GM12865 (cell line): Measurements from ENCODE around the gene SIVA1.

ENCODE experiments used
- DNase-seq: peaks from one replicate; pipeline ENCODE4 v3.0.0; 2010; ENCODE audit warnings: low read depth
- H3K4me3 ChIP-seq: 2 replicates; pipeline ENCODE4 v1.5.1; 2011; ENCODE audit warnings: mild to moderate bottlenecking, low read depth, low read length, control low read depth
- TF ChIP-seq, protein P1 (sequence below): IDR thresholded peaks from 2 replicates; pipeline ENCODE4 v1.5.1; 2011; ENCODE audit warnings: low read length, control low read depth, low read depth, inconsistent platforms; ENCODE audit not compliant: insufficient read depth; ENCODE audit errors: missing control alignments

The SIVA1 gene, protein sequence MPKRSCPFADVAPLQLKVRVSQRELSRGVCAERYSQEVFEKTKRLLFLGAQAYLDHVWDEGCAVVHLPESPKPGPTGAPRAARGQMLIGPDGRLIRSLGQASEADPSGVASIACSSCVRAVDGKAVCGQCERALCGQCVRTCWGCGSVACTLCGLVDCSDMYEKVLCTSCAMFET

DNA sequence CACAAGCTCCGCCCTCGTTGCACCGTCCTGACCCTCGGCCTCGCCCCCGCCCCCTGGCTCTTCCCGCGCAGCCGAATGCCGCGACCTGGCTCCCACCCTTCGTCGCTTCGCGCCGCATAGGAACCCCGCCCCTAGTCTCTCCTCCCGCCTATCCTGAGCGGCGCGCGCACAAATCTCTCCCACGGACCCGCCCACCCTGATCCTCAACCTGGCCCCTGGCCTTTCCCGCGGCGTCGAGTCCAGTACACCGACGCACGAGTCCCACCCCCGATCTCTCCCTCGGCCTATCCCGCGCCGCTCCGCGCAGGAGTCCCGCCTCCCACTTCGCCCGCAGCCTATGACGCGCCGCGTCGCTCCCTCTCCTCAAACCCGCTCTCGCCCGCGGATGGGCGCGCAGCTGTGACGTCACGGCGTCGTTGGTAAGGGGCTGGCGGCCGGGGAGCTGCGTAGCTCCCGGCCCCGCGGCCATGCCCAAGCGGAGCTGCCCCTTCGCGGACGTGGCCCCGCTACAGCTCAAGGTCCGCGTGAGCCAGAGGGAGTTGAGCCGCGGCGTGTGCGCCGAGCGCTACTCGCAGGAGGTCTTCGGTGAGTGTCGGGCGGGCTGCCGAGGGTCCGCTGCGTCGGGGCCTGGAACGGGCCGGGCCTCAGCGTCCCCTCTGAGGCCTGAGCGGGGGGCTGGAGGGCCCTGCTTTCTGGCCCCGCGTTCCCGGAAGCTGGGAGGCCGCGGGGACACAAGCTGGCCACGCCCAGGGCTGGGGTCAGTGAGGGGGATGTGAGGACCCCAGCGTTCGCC, at the start of gene SIVA1:
TSS of gene SIVA1 (plus strand) at position 413 of the 793 bp plus-strand sequence. CDS start at position 468, 55 bp downstream.
- TF ChIP-seq, protein P1, sequence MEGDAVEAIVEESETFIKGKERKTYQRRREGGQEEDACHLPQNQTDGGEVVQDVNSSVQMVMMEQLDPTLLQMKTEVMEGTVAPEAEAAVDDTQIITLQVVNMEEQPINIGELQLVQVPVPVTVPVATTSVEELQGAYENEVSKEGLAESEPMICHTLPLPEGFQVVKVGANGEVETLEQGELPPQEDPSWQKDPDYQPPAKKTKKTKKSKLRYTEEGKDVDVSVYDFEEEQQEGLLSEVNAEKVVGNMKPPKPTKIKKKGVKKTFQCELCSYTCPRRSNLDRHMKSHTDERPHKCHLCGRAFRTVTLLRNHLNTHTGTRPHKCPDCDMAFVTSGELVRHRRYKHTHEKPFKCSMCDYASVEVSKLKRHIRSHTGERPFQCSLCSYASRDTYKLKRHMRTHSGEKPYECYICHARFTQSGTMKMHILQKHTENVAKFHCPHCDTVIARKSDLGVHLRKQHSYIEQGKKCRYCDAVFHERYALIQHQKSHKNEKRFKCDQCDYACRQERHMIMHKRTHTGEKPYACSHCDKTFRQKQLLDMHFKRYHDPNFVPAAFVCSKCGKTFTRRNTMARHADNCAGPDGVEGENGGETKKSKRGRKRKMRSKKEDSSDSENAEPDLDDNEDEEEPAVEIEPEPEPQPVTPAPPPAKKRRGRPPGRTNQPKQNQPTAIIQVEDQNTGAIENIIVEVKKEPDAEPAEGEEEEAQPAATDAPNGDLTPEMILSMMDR: no peak
- peak within 1 kb of the TSS; percentile 71 for H3K4me3 ChIP-seq
- peak; percentile 100 for DNase-seq

DNA sequence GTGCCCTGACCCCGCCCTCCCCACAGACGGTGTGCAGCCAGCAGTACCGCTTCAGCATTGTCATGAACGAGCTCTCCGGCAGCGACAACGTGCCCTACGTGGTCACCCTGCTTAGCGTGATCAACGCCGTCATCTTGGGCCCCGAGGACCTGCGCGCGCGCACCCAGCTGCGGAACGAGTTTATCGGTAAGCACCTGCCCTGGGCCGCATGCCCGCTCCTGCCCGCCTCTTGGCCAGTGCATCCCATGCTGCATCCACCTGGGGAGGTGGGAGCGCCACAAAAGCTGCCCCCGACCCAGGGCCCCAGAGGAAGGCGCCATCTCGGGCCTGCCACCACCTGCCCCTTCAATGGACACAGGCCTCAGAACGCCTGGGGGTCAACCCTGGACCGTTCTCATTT, 49.7 kb upstream of the SIVA1 start:
- TF ChIP-seq, protein P1: no peak
- no peak overlapping the region for H3K4me3 ChIP-seq
- no peak for DNase-seq

DNA sequence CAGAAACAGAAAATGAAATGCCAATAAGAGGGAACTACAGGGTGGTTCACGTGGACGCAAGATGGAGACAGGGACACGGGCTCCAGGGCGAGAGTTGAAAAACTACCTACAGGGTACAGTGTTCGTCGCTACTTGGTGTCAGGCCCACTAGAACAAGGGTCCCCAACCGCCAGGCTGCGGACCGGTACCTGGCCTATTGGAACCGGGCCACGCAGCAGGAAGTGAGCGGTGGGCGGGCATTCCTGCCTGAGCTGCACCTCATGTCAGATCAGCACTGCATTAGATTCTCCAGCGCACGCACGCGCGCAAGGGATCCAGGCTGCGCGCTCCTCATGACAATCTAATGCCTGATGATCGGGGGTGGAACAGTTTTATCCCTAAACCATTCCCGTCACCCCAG, 48.7 kb upstream of the SIVA1 start:
- no peak for DNase-seq
- no peak overlapping the region for H3K4me3 ChIP-seq
- TF ChIP-seq, protein P1: no peak

DNA sequence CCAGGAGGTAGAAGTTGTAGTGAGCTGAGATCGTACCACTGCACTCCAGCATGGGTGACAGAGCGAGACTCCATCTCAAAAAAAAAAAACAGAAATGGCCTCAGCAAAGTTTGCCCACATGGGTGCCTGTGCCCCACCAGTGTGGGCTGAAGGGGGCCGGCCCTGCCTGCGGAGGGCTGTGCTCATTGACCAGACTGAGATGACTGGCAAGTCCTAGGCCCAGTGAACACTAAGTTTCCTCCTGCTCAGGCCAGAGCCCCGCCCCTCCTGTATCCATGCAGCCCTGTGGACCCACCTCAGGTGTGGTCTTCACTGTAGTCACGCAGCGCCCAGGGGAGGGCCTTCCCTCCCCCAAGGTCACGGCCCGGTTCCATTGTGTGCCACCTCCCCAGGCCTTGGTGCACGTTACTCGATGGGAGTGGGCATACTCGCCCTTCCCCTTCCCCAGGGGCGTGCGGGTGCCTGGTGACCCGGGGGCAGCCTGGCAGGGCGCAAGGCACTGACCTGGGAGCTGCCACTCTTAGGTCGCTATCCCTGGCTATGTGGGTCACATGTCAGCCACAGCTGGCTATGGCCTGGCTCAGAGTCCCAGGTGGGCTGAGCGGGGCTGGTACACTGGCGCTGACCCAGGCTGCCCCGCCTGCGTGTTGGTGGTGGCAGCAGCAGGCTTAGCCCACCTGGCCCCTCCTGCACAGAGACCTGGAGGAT, 47.5 kb upstream of the SIVA1 start:
- TF ChIP-seq, protein P1: no peak
- no peak for DNase-seq

DNA sequence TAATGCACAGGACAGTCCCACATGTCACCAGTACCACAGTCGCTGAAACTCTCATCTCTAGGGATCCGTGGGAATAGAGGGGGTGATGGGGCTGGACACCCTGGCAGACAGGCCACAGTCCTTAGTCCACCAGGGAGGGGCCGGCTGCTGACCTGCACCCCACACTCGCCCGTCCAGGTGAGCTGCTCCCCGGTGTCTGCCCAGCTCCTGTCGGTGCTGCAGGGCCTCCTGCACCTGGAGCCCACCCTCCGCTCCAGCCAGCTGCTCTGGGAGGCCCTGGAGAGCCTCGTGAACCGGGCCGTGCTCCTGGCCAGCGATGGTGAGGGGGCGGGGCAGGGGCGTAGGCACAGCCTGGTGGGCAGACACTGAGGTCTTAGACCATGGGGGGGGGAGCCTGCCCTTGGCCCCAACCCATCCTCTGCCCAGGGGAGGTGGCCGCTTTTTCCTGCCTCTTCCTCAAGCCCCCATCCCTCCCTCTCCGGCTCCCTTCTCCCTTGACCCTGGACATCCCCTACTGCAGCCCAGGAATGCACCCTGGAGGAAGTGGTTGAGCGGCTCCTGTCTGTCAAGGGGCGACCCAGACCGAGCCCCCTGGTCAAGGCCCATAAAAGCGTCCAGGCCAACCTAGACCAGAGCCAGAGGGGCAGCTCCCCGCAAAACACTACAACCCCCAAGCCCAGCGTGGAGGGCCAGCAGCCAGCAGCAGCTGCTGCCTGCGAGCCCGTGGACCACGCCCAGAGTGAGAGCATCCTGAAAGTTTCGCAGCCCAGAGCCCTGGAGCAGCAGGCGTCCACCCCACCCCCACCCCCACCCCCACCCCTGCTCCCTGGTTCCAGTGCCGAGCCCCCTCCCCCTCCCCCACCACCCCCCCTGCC, 46.0 kb upstream of the SIVA1 start:
- no peak for DNase-seq
- TF ChIP-seq, protein P1: no peak
- H3K4me3 ChIP-seq: no peak overlapping the region

More for the DNA sequence above, 47.5 kb upstream of the SIVA1 start:
- no peak overlapping the region for H3K4me3 ChIP-seq
